Testis (tissue), 5 donors: ENCODE results near the gene PACSIN2. TPM values are rescaled to one million over a fixed set of nuclear protein-coding genes. Genes with fewer than 3 reads are reported as not detected.

Experiments used
- DNase-seq: peaks from one replicate; pipeline ENCODE4 v3.0.0-alpha.2; 2019
- H3K27ac ChIP-seq, 2 donors: fragments of 200-600 bp; sonication (generic); one replicate each; pipeline ENCODE4 v1.5.1; 2019
- H3K27me3 ChIP-seq: fragments of 200-600 bp; sonication (generic); one replicate; pipeline ENCODE4 v1.5.1; 2019
- H3K36me3 ChIP-seq: fragments of 200-600 bp; sonication (generic); one replicate; pipeline ENCODE4 v1.5.1; 2017; ENCODE audit warnings: low read depth; ENCODE audit errors: missing control alignments
- H3K4me1 ChIP-seq: fragments of 200-600 bp; sonication (generic); one replicate; pipeline ENCODE4 v1.5.1; 2019
- H3K4me3 ChIP-seq, 2 donors: fragments of 200-600 bp; sonication (generic); one replicate each; pipeline ENCODE4 v1.5.1; 2017 to 2019
- H3K9me3 ChIP-seq: fragments of 200-600 bp; sonication (generic); one replicate; pipeline ENCODE4 v1.5.1; 2017
- CTCF ChIP-seq, 3 experiments: fragments of 450-650 bp in 2 of 3; fragments of 200-600 bp in 1 of 3; sonication (generic) in 1 of 3; IDR thresholded peaks; one replicate each; pipeline ENCODE4 v1.5.1; 2016 to 2019; ENCODE audit warnings: antibody characterized with exemption in 3 of 3, mild to moderate bottlenecking in 2 of 3, moderate library complexity in 1 of 3
- POLR2A ChIP-seq: fragments of 450-650 bp; IDR thresholded peaks from one replicate; pipeline ENCODE4 v1.6.1; 2017; ENCODE audit warnings: antibody characterized with exemption, mild to moderate bottlenecking, moderate library complexity
- WGBS, 2 donors: methylation state at CpG; one replicate each; pipeline ENCODE4 v1.1.5; 2018; 5-methylcytosine and 5-hydroxymethylcytosine counted together
- intact Hi-C: fragments of 100-400 bp; cut with DNase I; formaldehyde crosslinking; loops from one replicate; pipeline ENCODE4 v1.15.1; 2023; ENCODE audit warnings: low total_unique reads
- long read RNA-seq, 2 donors: transcript quantifications; one replicate each; lab custom pipeline, GENCODE V29; 2026
- polyA plus RNA-seq: library from polyadenylated mRNA; stranded (reverse); fragments of 350-450 nt; fragmentation: Illumina TruSeq; extraction: RNeasy Lipid Tissue Mini Kit (QIAGEN cat#74804); gene quantifications from one replicate; pipeline ENCODE4 v1.2.3, GENCODE V29; 2014; ENCODE audit warnings: low read depth, low replicate concordance; ENCODE audit not compliant: insufficient read depth
- total RNA-seq, 2 donors: library from RNA; depleted of rRNA; stranded (reverse); fragments of >200 nt; gene quantifications; one replicate each; pipeline ENCODE4 v1.2.3, GENCODE V29; 2016

The PACSIN2 gene
- total RNA-seq (10 to 100 TPM; 43.6 to 45.6 TPM), polyA plus RNA-seq (43.5 TPM)
- long read RNA-seq, donor 1, transcript PACSIN2-201 (11 exons, 3,249 nt), result major isoform, 12 of 12 reads
- long read RNA-seq, donor 1, partial matches to known transcripts, result 0 of 12 reads
- long read RNA-seq, donor 1, other reads (novel, unspliced or antisense), result 0 of 12 reads
- long read RNA-seq, donor 2, partial matches to known transcripts, result 0 of 4 reads
- long read RNA-seq, donor 2, other reads (novel, unspliced or antisense), result 0 of 4 reads

- H3K27ac ChIP-seq, result peak within 1 kb of the TSS; percentile 63 to 77
- H3K36me3 ChIP-seq, result no peaks in the 10 kb centered on the region
- peak; percentile 99 for DNase-seq
- H3K9me3 ChIP-seq, result no peaks in the 10 kb centered on the region
- no peaks in the 10 kb centered on the region for H3K27me3 ChIP-seq
- WGBS, 2 donors, result 0 to 1% methylated on average over 19 to 62 of the region's 85 CpGs
- intact Hi-C loops, result no loop called here
- peaks cover 13% of the 10 kb centered on the region for H3K4me1 ChIP-seq
- peak within 1 kb of the TSS; percentile 84 to 93 for H3K4me3 ChIP-seq
- TF ChIP-seq CTCF (IDR thresholded peaks at IDR 0.05), result no peak
- peak; percentile 76 for TF ChIP-seq POLR2A
Measured at GRCh38 chr22:43014869-43015676, at the start of gene PACSIN2. TSS of gene PACSIN2 (minus strand) at chr22:43015149. CDS start at chr22:42912080, 103,069 bp downstream.

GRCh38 chr22:43060183-43060582 lies 45.2 kb upstream of the PACSIN2 start:
- DNase-seq, result peak; percentile 42
- no peak overlapping the region for H3K27ac ChIP-seq
- intact Hi-C loops, result no loop called here
- H3K27me3 ChIP-seq, result no peaks in the 10 kb centered on the region
- no peaks in the 10 kb centered on the region for H3K9me3 ChIP-seq
- no peak for TF ChIP-seq POLR2A
- peak in 2 of 3 experiments; percentile 47 to 48 for TF ChIP-seq CTCF (IDR thresholded peaks at IDR 0.05)
- no peaks in the 10 kb centered on the region for H3K36me3 ChIP-seq
- WGBS, 2 donors, result 64 to 77% methylated on average over 5 of the region's 5 CpGs
- H3K4me1 ChIP-seq, result no peaks in the 10 kb centered on the region
- no peak overlapping the region for H3K4me3 ChIP-seq

- no peak overlapping the region for H3K27ac ChIP-seq
- no peak overlapping the region for H3K4me3 ChIP-seq
- 91 to 95% methylated on average over 7 of the region's 7 CpGs for WGBS, 2 donors
- intact Hi-C loops, result no loop called here
- DNase-seq, result no peak
- no peaks in the 10 kb centered on the region for H3K36me3 ChIP-seq
- H3K4me1 ChIP-seq, result no peaks in the 10 kb centered on the region
- no peak for TF ChIP-seq CTCF (IDR thresholded peaks at IDR 0.05)
- no peak for TF ChIP-seq POLR2A
- no peaks in the 10 kb centered on the region for H3K27me3 ChIP-seq
- no peaks in the 10 kb centered on the region for H3K9me3 ChIP-seq
Measured at GRCh38 chr22:43057641-43058040, 42.7 kb upstream of the PACSIN2 start.

- Histone ChIP-seq H3K36me3 (no peaks in the 10 kb centered on the region), H3K4me3 (no peak overlapping the region), H3K4me1 (no peaks in the 10 kb centered on the region), H3K27me3 (no peaks in the 10 kb centered on the region), H3K9me3 (no peaks in the 10 kb centered on the region), H3K27ac (no peak overlapping the region)
- no peak for DNase-seq
- WGBS, 2 donors, result 73 to 97% methylated on average over 7 of the region's 7 CpGs
- intact Hi-C loops, result no loop called here
- TF ChIP-seq CTCF (IDR thresholded peaks at IDR 0.05), result no peak
- TF ChIP-seq POLR2A, result no peak
Measured at GRCh38 chr22:43053176-43053575, 38.2 kb upstream of the PACSIN2 start.
